ENCODE data around the gene RRP36. TPM values are rescaled to one million over a fixed set of nuclear protein-coding genes. Genes with fewer than 3 reads are reported as not detected.

RRP36 gene
- total and polyA plus RNA-seq, 9 of the 15 experiments (the other 6 are each of a cell fraction or from before 2014, with no cell fraction given): 27.6 to 150 (median 114) TPM

DNA sequence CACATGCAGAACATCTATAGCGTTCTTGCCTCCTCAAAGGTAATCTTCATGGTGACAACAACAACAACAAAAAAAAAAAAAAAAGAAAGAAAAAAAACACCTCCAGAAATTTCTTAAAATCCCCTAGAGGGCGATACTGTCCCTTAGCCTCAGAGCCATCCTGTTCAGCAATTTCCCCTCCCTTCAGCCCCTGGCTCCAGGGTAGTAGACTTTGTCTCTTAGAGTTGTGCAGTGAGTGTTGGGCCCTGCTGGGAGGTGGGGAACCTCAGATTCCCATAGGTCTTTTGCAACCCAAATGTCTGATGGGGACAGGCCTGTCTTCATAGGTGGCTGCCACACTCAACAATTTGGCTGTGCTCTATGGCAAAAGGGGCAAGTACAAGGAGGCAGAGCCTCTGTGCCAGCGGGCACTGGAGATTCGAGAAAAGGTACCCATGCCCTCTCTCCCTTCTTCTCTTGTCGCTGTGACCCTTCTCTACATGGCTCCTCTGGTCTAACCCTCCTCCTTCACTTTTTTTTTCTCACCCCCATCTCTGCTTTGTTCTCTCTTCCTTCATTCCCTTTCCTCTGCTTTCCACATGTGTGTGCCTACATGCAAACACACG, 48.7 kb downstream of the RRP36 start:
- no peaks in the 10 kb centered on the region for H3K9me3 ChIP-seq (replicated peaks; ENCODE audit: control insufficient read depth, insufficient read depth, low read depth, low read length)
- WGBS (ENCODE audit: insufficient coverage, low coverage, missing lambda C conversion rate): 10% methylated on average over 6 of the region's 6 CpGs
- no peak overlapping the region for H3K9ac ChIP-seq (ENCODE audit: insufficient read depth in 1 of 2, low read depth in 2 of 2, low read length in 2 of 2)
- intact Hi-C loops (cut with micrococcal nuclease): loop anchor here (1.0 to 2.0 kb wide), 3 partner anchors 59 to 169 kb away; no protein-coding TSS in a partner anchor
- no peak overlapping the region for H3K4me3 ChIP-seq
- H3K79me2 ChIP-seq (ENCODE audit: control insufficient read depth, insufficient read depth, low read length): no peaks in the 10 kb centered on the region
- H3K27ac ChIP-seq (ENCODE audit: extremely low read depth, low read depth, low read length): no peak overlapping the region
- no peaks in the 10 kb centered on the region for H3K4me1 ChIP-seq (replicated peaks in 1 of 2; ENCODE audit: control insufficient read depth in 2 of 2, insufficient read depth in 2 of 2, low read length in 2 of 2)
- in situ Hi-C loops (cut with MboI): no loop called here
- DNase-seq (ENCODE audit: extremely low read depth in 1 of 4, low spot score in 3 of 4): peak; percentile 51 to 85 (median 68)
- BruUV-seq (replicated peaks): no TSS peak
- POLR2A ChIA-PET: interaction anchor here (1.1 kb wide), 1 partner anchor 11 kb away, joined by 6 read pairs; the partner anchor contains the start of genes KLC4 and MRPL2
- no peaks in the 10 kb centered on the region for H4K20me1 ChIP-seq (replicated peaks; ENCODE audit: control insufficient read depth, insufficient read depth, low read length)
- peak; percentile 91 for ATAC-seq
- H3K27me3 ChIP-seq (ENCODE audit: control insufficient read depth in 2 of 2, insufficient read depth in 2 of 2, low read length in 2 of 2): no peaks in the 10 kb centered on the region
- H2AFZ ChIP-seq (ENCODE audit: low read depth, low read length): no peak overlapping the region
- FAIRE-seq: peak; percentile 93
- CTCF ChIA-PET (ENCODE audit: low intra/inter-chr PET ratio): interaction anchor here (0.6 to 1.8 kb wide), 8 partner anchors 17 to 1406 kb away, joined by 3 to 22 read pairs (median 5); partner anchors contain the start of gene CUL7
- no peak overlapping the region for H3K4me2 ChIP-seq (ENCODE audit: insufficient read depth, low read length)
- H3K9me1 ChIP-seq (ENCODE audit: control insufficient read depth, insufficient read depth, low read length): no peaks in the 10 kb centered on the region
- no peaks in the 10 kb centered on the region for H3K36me3 ChIP-seq (ENCODE audit: control insufficient read depth, insufficient read depth, low read length)
- TF ChIP-seq, protein P1, sequence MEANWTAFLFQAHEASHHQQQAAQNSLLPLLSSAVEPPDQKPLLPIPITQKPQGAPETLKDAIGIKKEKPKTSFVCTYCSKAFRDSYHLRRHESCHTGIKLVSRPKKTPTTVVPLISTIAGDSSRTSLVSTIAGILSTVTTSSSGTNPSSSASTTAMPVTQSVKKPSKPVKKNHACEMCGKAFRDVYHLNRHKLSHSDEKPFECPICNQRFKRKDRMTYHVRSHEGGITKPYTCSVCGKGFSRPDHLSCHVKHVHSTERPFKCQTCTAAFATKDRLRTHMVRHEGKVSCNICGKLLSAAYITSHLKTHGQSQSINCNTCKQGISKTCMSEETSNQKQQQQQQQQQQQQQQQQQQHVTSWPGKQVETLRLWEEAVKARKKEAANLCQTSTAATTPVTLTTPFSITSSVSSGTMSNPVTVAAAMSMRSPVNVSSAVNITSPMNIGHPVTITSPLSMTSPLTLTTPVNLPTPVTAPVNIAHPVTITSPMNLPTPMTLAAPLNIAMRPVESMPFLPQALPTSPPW (CRISPR knock-in tag; IDR thresholded peaks at IDR 0.05): peak; percentile 22; the same call in 1 of the 2 replicates
- TF ChIP-seq SNIP1 (IDR thresholded peaks at IDR 0.05; ENCODE audit: low read depth): no peak
- TF ChIP-seq ZNF217 (CRISPR knock-in tag; IDR thresholded peaks at IDR 0.05): no peak
- no peak for TF ChIP-seq SRSF3 (IDR thresholded peaks at IDR 0.05; ENCODE audit: insufficient read depth, low read length)
- no peak for TF ChIP-seq MEF2D (tag; conservative IDR thresholded peaks at IDR 0.05; ENCODE audit: low read depth)
- no peak for TF ChIP-seq STAT5B (CRISPR knock-in tag; IDR thresholded peaks at IDR 0.05)
- TF ChIP-seq OTX1 (CRISPR knock-in tag; IDR thresholded peaks at IDR 0.05): no peak
- TF ChIP-seq, protein P2, sequence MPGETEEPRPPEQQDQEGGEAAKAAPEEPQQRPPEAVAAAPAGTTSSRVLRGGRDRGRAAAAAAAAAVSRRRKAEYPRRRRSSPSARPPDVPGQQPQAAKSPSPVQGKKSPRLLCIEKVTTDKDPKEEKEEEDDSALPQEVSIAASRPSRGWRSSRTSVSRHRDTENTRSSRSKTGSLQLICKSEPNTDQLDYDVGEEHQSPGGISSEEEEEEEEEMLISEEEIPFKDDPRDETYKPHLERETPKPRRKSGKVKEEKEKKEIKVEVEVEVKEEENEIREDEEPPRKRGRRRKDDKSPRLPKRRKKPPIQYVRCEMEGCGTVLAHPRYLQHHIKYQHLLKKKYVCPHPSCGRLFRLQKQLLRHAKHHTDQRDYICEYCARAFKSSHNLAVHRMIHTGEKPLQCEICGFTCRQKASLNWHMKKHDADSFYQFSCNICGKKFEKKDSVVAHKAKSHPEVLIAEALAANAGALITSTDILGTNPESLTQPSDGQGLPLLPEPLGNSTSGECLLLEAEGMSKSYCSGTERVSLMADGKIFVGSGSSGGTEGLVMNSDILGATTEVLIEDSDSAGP (CRISPR knock-in tag; IDR thresholded peaks at IDR 0.05): no peak
- TF ChIP-seq RAD51 (IDR thresholded peaks at IDR 0.05; ENCODE audit: borderline replicate concordance, low read depth): no peak
- TF ChIP-seq GTF3C2 (IDR thresholded peaks at IDR 0.05; ENCODE audit: borderline replicate concordance, extremely low read depth, insufficient read length): no peak
- TF ChIP-seq, protein P3, sequence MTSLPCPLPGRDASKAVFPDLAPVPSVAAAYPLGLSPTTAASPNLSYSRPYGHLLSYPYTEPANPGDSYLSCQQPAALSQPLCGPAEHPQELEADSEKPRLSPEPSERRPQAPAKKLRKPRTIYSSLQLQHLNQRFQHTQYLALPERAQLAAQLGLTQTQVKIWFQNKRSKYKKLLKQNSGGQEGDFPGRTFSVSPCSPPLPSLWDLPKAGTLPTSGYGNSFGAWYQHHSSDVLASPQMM (CRISPR knock-in tag; IDR thresholded peaks at IDR 0.05): no peak
- no peak for TF ChIP-seq ZNF133 (CRISPR knock-in tag; IDR thresholded peaks at IDR 0.05)
- no peak for TF ChIP-seq BCOR (IDR thresholded peaks at IDR 0.05)
- TF ChIP-seq HIVEP1 (CRISPR knock-in tag; IDR thresholded peaks at IDR 0.05): no peak
- TF ChIP-seq GATA2 (CRISPR knock-in tag; IDR thresholded peaks at IDR 0.05): no peak
- no peak for TF ChIP-seq TAF15 (IDR thresholded peaks at IDR 0.05; ENCODE audit: low read depth, low read length)
- no peak for TF ChIP-seq TCFL5 (CRISPR knock-in tag; conservative IDR thresholded peaks at IDR 0.05)

All from K562 (cell line).